Spinal cord (tissue), 10 donors: ENCODE data around the gene GRIP2. TPM values are rescaled to one million over a fixed set of nuclear protein-coding genes. Genes with fewer than 3 reads are reported as not detected.
A peak's percentile ranks its signal among the peaks of the same experiment; 100 is the strongest.

Experiments used
- DNase-seq, 6 donors: peaks; one replicate each; pipeline versions ENCODE4 v3.0.0 to v3.0.0-alpha.2; 2013 to 2015; ENCODE audit warnings: low spot score in 6 of 6, low read depth in 4 of 6
- H3K27ac ChIP-seq: one replicate; pipeline ENCODE4 v1.5.1; 2013; ENCODE audit warnings: low read depth, low read length, control low read depth
- H3K27me3 ChIP-seq: one replicate; pipeline ENCODE4 v1.6.1; 2013; ENCODE audit warnings: low read length; ENCODE audit not compliant: control insufficient read depth, insufficient read depth
- H3K36me3 ChIP-seq: one replicate; pipeline ENCODE4 v1.6.1; 2013; ENCODE audit warnings: low read length; ENCODE audit not compliant: control insufficient read depth, insufficient read depth
- H3K4me1 ChIP-seq: one replicate; pipeline ENCODE4 v1.6.1; 2013; ENCODE audit warnings: low read length; ENCODE audit not compliant: control insufficient read depth, insufficient read depth
- H3K4me3 ChIP-seq: one replicate; pipeline ENCODE4 v1.5.1; 2013; ENCODE audit warnings: low read depth, low read length, control low read depth
- H3K9me3 ChIP-seq: one replicate; pipeline ENCODE4 v1.6.1; 2013; ENCODE audit warnings: low read length; ENCODE audit not compliant: control insufficient read depth, insufficient read depth
- WGBS: methylation state at CpG from one replicate; pipeline ENCODE4 v1.1.5; 2013; ENCODE audit warnings: missing lambda C conversion rate; ENCODE audit not compliant: insufficient coverage; 5-methylcytosine and 5-hydroxymethylcytosine counted together
- polyA plus RNA-seq, 2 donors: library from polyadenylated mRNA; unstranded; fragments of 120-200 nt; gene quantifications; one replicate each; pipeline ENCODE4 v1.2.1, GENCODE V29; 2013; ENCODE audit not compliant: insufficient read length in 2 of 2
- total RNA-seq, 2 donors: library from RNA; depleted of rRNA in 1 of 2; stranded (reverse); fragments of 120-200 nt in 1 of 2; fragments of >200 nt in 1 of 2; gene quantifications; one replicate each; pipeline versions ENCODE4 v1.2.3 to v1.2.4, GENCODE V29; 2013 to 2014
- donor health status: healthy.

GRIP2 gene
- total and polyA plus RNA-seq, 4 donors = 6.0 to 24.2 (median 12.9) TPM

GRCh38 chr3:14574183-14574582 is 34.0 kb upstream of the GRIP2 start:
- Histone ChIP-seq H3K27me3 (no peaks in the 10 kb centered on the region), H3K27ac (no peak overlapping the region), H3K36me3 (peaks cover 9% of the 10 kb centered on the region), H3K4me1 (no peaks in the 10 kb centered on the region), H3K4me3 (no peak overlapping the region), H3K9me3 (no peaks in the 10 kb centered on the region)
- DNase-seq = no peak
- 79% methylated on average over 27 of the region's 27 CpGs for WGBS

DNA sequence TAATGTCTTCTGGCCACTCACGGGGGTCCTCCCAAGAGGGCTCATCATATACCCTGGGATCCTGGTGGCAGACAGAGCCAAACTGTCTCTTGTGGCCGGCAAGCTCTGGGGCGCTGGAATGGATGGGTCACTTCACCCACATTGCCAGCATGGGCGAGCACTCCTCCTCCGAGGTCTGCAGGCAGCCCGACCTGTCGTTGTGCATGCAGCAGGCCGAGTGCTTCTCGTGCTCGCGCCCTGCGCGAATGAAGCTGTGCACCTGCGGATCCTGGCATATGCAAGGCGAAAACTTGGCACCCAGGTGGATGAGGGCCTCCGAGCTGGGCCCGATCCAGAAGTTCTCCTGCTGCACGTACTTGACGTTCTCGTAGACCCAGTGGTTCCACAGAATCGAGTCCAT is 33.6 kb upstream of the GRIP2 start:
- Histone ChIP-seq H3K27me3 (no peaks in the 10 kb centered on the region), H3K4me1 (no peaks in the 10 kb centered on the region), H3K27ac (no peak overlapping the region), H3K4me3 (no peak overlapping the region), H3K9me3 (no peaks in the 10 kb centered on the region), H3K36me3 (peaks cover 9% of the 10 kb centered on the region)
- WGBS = 91% methylated on average over 21 of the region's 21 CpGs
- DNase-seq = no peak

GRCh38 chr3:14570864-14571263 is 30.7 kb upstream of the GRIP2 start:
- 100% methylated on average over 1 of the region's 5 CpGs for WGBS
- H3K4me3 ChIP-seq = no peak overlapping the region
- H3K4me1 ChIP-seq = no peaks in the 10 kb centered on the region
- DNase-seq = no peak
- no peaks in the 10 kb centered on the region for H3K27me3 ChIP-seq
- no peaks in the 10 kb centered on the region for H3K9me3 ChIP-seq
- H3K27ac ChIP-seq = no peak overlapping the region
- H3K36me3 ChIP-seq = peaks cover 9% of the 10 kb centered on the region

DNA sequence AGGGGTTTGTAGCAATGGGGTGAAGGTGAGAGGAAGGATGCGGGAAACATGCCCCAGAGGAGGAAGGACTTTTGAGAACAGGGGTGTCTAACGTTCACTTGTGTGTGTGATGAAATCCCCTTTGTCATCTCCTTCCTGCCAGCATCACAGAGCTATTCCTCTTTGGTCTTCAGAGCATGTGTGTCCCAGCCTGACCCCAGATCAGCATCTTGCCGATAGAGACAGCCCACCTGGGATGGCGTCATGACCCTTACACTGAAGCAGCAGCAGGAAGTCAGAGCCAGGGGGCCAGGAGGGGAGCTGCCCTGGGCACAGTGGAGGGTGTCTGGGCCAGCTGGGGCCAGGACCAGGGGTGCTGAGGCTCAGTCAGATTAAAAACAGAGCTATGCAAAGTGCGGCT is 29.9 kb upstream of the GRIP2 start:
- no peak overlapping the region for H3K4me3 ChIP-seq

GRCh38 chr3:14569474-14570000 is 29.4 kb upstream of the GRIP2 start:
- Histone ChIP-seq H3K36me3 (peaks cover 9% of the 10 kb centered on the region), H3K4me1 (no peaks in the 10 kb centered on the region), H3K4me3 (no peak overlapping the region), H3K9me3 (no peaks in the 10 kb centered on the region), H3K27ac (no peak overlapping the region), H3K27me3 (no peaks in the 10 kb centered on the region)
- DNase-seq = no peak
- 72% methylated on average over 5 of the region's 11 CpGs for WGBS

More for the DNA sequence above, 29.9 kb upstream of the GRIP2 start:
- Histone ChIP-seq H3K4me1 (no peaks in the 10 kb centered on the region), H3K9me3 (no peaks in the 10 kb centered on the region), H3K27ac (no peak overlapping the region), H3K36me3 (peaks cover 9% of the 10 kb centered on the region), H3K27me3 (no peaks in the 10 kb centered on the region)
- no peak for DNase-seq
- WGBS = 61% methylated on average over 4 of the region's 5 CpGs

DNA sequence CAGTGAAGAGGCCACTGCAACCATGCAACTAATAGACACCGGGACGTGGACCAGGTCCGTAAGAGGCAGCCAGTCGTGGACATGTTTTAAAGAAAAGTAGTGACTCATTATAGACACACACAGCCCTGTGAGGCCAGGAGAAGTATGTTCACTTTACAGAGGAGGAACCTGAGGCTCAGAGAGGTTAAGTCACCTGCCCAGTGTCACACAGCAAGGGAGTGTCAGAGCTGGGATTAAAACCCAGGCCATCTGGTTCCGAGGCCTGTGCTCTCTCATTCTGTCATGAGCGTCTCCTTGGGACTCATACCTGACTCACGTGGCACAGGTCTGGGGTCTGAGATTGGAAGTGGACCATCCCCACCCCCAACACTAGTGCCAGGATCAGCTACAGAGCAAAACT is 28.1 kb upstream of the GRIP2 start:
- H3K36me3 ChIP-seq = peaks cover 3% of the 10 kb centered on the region
- H3K9me3 ChIP-seq = no peaks in the 10 kb centered on the region
- H3K27ac ChIP-seq = no peak overlapping the region
- WGBS = no CpG with 5 or more reads among the region's 7 CpGs
- H3K4me1 ChIP-seq = peaks cover 11% of the 10 kb centered on the region
- H3K4me3 ChIP-seq = no peak overlapping the region
- peaks cover 2% of the 10 kb centered on the region for H3K27me3 ChIP-seq
- DNase-seq = no peak

DNA sequence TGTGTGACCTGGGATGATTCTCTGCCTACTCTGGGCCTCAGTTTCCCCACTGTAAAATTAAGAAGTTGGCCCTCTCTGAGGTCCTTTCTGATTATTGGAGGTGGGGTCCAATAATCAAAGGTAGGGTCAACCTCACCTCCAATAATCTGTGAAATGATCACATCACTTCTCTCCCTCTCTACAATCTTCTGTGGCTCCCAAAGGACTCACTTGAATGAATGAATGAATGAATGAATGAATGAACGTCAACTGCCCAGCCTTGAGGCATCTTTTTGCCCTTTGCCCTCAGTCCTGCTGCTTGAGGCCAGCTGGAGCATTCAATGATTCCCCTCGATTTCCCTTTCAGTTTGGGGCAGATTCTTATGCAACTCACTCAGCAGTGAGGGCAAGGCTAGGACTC is 26.7 kb upstream of the GRIP2 start:
- no peak for DNase-seq
- H3K4me3 ChIP-seq = no peak overlapping the region
- WGBS = 70% methylated on average over 1 of the region's 2 CpGs
- H3K27me3 ChIP-seq = peaks cover 2% of the 10 kb centered on the region
- H3K36me3 ChIP-seq = peaks cover 3% of the 10 kb centered on the region
- no peaks in the 10 kb centered on the region for H3K9me3 ChIP-seq
- H3K4me1 ChIP-seq = peaks cover 12% of the 10 kb centered on the region
- H3K27ac ChIP-seq = no peak overlapping the region

DNA sequence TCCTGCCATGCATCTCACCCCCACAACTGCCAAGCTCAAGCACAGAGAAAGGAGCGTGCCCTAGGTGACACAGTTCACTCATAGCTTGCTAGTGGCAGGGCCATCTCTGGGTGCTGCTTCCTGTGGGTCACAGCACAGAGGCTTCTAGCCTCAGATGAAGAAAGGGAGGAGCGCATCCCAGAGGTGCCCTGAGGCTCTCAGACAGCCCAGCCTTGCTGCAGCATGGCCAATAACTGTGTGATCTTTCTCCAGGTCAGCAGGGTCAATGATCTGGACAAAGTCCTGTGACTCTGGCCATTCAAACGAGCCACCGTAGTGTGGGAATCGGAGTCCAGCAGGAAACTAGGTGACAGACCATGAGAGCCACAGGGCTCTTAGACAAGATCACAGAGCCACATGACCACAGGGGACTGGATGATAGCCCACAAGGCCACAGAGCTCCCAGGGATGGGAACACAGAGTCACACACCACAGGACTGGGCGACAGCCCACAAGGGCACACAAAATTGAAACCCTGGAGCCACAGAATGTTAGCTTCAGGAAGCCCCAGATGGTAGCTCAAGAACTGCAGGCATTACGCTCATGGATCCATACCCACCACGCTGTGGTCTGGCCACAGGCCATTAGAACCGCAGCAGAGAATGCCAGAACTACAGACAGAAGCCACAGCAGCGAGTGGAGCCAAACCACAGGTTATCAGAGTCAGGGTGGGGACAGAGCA is 25.9 kb upstream of the GRIP2 start:
- H3K27ac ChIP-seq = no peak overlapping the region
- H3K36me3 ChIP-seq = peaks cover 3% of the 10 kb centered on the region
- peaks cover 2% of the 10 kb centered on the region for H3K27me3 ChIP-seq
- 85% methylated on average over 10 of the region's 10 CpGs for WGBS
- peaks cover 12% of the 10 kb centered on the region for H3K4me1 ChIP-seq
- DNase-seq = no peak
- no peak overlapping the region for H3K4me3 ChIP-seq
- H3K9me3 ChIP-seq = no peaks in the 10 kb centered on the region

DNA sequence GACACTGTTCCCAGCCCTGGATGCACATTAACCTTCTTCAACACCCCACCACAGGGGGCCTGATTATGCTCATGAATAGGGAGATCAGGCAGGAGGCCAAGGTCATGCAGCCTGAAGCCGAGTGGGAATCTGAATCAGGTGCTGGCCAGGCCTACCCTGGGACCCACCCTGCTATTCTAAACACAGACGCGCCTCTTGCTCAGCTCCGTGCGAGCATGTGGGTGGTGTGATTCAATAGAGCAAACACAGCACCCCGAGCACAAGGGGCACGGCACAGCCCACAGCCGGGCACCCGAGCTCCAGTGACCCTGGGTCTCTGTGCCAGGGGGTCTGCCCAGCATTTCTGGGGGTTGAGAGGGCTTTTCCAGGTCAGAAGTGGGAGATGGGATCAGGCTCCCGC is 24.6 kb upstream of the GRIP2 start:
- H3K36me3 ChIP-seq = no peaks in the 10 kb centered on the region
- 64% methylated on average over 7 of the region's 10 CpGs for WGBS
- H3K27me3 ChIP-seq = peaks cover 2% of the 10 kb centered on the region
- H3K27ac ChIP-seq = no peak overlapping the region
- DNase-seq = no peak
- H3K4me3 ChIP-seq = no peak overlapping the region
- no peaks in the 10 kb centered on the region for H3K9me3 ChIP-seq
- H3K4me1 ChIP-seq = peaks cover 12% of the 10 kb centered on the region

DNA sequence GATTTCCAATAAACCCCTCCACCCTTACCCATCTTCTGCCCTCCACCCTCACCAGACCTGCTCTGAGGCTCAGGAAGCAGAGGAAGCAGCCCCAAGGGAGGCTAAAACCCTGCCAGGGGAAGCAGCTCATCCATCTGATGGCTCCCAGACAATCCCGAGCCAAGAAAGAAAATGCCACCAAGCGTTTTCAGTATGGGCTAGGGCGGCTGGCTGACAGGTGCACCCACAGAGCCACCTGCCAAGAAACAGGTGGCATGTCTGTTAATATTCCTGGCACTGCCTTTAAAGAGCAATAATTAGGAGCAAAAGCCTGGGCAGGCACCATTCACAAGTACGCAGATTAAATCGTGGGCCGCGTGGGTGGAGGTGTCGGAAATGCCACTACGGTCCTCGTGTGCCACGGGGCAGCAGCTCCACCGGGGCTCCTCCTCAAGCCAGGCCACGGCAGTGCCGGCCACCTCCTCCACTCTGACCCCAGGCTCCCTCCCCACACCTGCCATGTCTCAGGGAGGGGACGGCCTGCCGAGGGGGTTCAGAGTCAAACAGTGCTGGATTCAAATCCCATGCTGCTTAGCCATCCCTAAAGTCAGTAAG is 23.9 kb upstream of the GRIP2 start:
- Histone ChIP-seq H3K4me1 (peaks cover 12% of the 10 kb centered on the region), H3K4me3 (no peak overlapping the region), H3K27me3 (peaks cover 2% of the 10 kb centered on the region), H3K27ac (no peak overlapping the region), H3K9me3 (no peaks in the 10 kb centered on the region), H3K36me3 (no peaks in the 10 kb centered on the region)
- DNase-seq = peak in 2 of 6 donors; percentile 64 to 71
- WGBS = 63% methylated on average over 12 of the region's 16 CpGs
